Measurements from ENCODE around the gene PROM1. TPM values are rescaled to one million over a fixed set of nuclear protein-coding genes. Genes with fewer than 3 reads are reported as not detected.
A peak's percentile ranks its signal among the peaks of the same experiment; 100 is the strongest.

PROM1 gene
- total and polyA plus RNA-seq, 2 of the 8 experiments (the other 6 are each of a cell fraction or from before 2014, with no cell fraction given), result 36.0 to 59.7 TPM

- FAIRE-seq (no peak), DNase-seq (ENCODE audit: low read depth in 1 of 2, low spot score in 2 of 2) (no peak)
- no peak overlapping the region for H2BK12ac ChIP-seq (ENCODE audit: low read depth, low read length)
- H3K36me3 ChIP-seq (ENCODE audit: control insufficient read depth in 2 of 4, insufficient read depth in 4 of 4, low read length in 3 of 4), result peaks cover 0 to 13% (median 5%) of the 10 kb centered on the region in 4 experiments; a peak in 4 of 8 replicates
- H3K4me1 ChIP-seq (replicated peaks in 1 of 4; ENCODE audit: control insufficient read depth in 3 of 4, insufficient read depth in 4 of 4, low read length in 3 of 4), result no peaks in the 10 kb centered on the region
- no peak overlapping the region for H3K27ac ChIP-seq (ENCODE audit: low read depth, low read length)
- no peak overlapping the region for H4K91ac ChIP-seq (replicated peaks; ENCODE audit: insufficient read length, low read length)
- H3K14ac ChIP-seq (ENCODE audit: insufficient read length), result no peak overlapping the region
- no peak overlapping the region for H2BK5ac ChIP-seq (ENCODE audit: low read depth, low read length)
- no peak overlapping the region for H2BK20ac ChIP-seq (ENCODE audit: low read length)
- H3K4me3 ChIP-seq (ENCODE audit: extremely low read depth in 1 of 4, insufficient read depth in 2 of 4, low read depth in 3 of 4, low read length in 4 of 4), result no peak overlapping the region
- H3K4me2 ChIP-seq (ENCODE audit: insufficient read depth in 1 of 2, low read depth in 2 of 2, low read length in 2 of 2), result no peak overlapping the region
- no peak overlapping the region for H2BK120ac ChIP-seq (replicated peaks; ENCODE audit: low read depth, low read length)
- no peaks in the 10 kb centered on the region for H3K23me2 ChIP-seq (ENCODE audit: low read depth, low read length)
- H4K5ac ChIP-seq (ENCODE audit: insufficient read length, low read depth, low read length), result no peak overlapping the region
- H3K4ac ChIP-seq (replicated peaks; ENCODE audit: insufficient read length, low read depth, low read length), result no peak overlapping the region
- H2AFZ ChIP-seq (ENCODE audit: low read length), result no peak overlapping the region
- no peak overlapping the region for H3K23ac ChIP-seq (ENCODE audit: insufficient read length)
- 0 out of 4 replicates have a peak, but pooled peaks cover 0 to 2% of the 10 kb centered on the region in 2 experiments for H3K9me3 ChIP-seq (ENCODE audit: insufficient read depth in 2 of 2, low read depth in 1 of 2, low read length in 1 of 2)
- no peaks in the 10 kb centered on the region for H3K79me1 ChIP-seq (ENCODE audit: low read depth, low read length)
- TF ChIP-seq, protein P1, sequence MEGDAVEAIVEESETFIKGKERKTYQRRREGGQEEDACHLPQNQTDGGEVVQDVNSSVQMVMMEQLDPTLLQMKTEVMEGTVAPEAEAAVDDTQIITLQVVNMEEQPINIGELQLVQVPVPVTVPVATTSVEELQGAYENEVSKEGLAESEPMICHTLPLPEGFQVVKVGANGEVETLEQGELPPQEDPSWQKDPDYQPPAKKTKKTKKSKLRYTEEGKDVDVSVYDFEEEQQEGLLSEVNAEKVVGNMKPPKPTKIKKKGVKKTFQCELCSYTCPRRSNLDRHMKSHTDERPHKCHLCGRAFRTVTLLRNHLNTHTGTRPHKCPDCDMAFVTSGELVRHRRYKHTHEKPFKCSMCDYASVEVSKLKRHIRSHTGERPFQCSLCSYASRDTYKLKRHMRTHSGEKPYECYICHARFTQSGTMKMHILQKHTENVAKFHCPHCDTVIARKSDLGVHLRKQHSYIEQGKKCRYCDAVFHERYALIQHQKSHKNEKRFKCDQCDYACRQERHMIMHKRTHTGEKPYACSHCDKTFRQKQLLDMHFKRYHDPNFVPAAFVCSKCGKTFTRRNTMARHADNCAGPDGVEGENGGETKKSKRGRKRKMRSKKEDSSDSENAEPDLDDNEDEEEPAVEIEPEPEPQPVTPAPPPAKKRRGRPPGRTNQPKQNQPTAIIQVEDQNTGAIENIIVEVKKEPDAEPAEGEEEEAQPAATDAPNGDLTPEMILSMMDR (IDR thresholded peaks at IDR 0.05; ENCODE audit: control extremely low read depth in 1 of 3, insufficient read depth in 1 of 3, low read depth in 1 of 3, low read length in 3 of 3), result 0 out of 4 replicates have a peak, but pooled peaks of 1 of the 3 experiments have one; percentile 1
- TF ChIP-seq FOSL1 (IDR thresholded peaks at IDR 0.05; ENCODE audit: insufficient read depth, low read depth, low read length), result no peak
- H3K79me2 ChIP-seq (ENCODE audit: control insufficient read depth in 1 of 2, insufficient read depth in 2 of 2, low read length in 2 of 2), result no peaks in the 10 kb centered on the region
- POLR2A ChIA-PET (ENCODE audit: partially characterized antibody), result interaction anchor here (1.3 kb wide), 1 partner anchor 13 kb away, joined by 3 read pairs; no protein-coding TSS in a partner anchor
- H3K56ac ChIP-seq (replicated peaks; ENCODE audit: insufficient read length, low read depth, low read length), result no peak overlapping the region
- H3K18ac ChIP-seq (ENCODE audit: extremely low read depth, low read length), result no peak overlapping the region
- no peak overlapping the region for H2AK5ac ChIP-seq (ENCODE audit: low read depth, low read length)
- 85% methylated on average over 9 of the region's 9 CpGs; no CpG with 5 or more reads in 1 of the 2 experiments for WGBS, 2 experiments (ENCODE audit: extremely low coverage in 1 of 2, insufficient coverage in 1 of 2, insufficient read length in 1 of 2, insufficient replicate concordance in 2 of 2, low coverage in 1 of 2, low lambda C conversion rate in 2 of 2, missing lambda C conversion rate in 1 of 2)
- H4K20me1 ChIP-seq (replicated peaks in 1 of 2; ENCODE audit: control insufficient read depth in 1 of 2, insufficient read depth in 2 of 2, low read length in 2 of 2), result no peaks in the 10 kb centered on the region
- H3K27me3 ChIP-seq (replicated peaks in 1 of 4; ENCODE audit: control insufficient read depth in 3 of 4, extremely low read depth in 1 of 4, insufficient read depth in 3 of 4, low read length in 3 of 4), result no peaks in the 10 kb centered on the region; a peak in 1 of 7 replicates
- H2BK15ac ChIP-seq (ENCODE audit: low read length), result no peak overlapping the region
- H3K9ac ChIP-seq (replicated peaks in 1 of 4; ENCODE audit: extremely low read depth in 1 of 4, low read depth in 3 of 4, low read length in 3 of 4), result no peak overlapping the region
- H4K8ac ChIP-seq (ENCODE audit: extremely low read depth, insufficient read depth, low read length), result no peak overlapping the region
- CTCF ChIA-PET (ENCODE audit: partially characterized antibody), result interaction anchor here (0.9 to 1.1 kb wide), 3 partner anchors 42 to 473 kb away, joined by 3 to 4 read pairs (median 3); no protein-coding TSS in a partner anchor
These were observed 112.6 kb downstream of the PROM1 start for GRCh38 chr4:15971068-15971801.

Measured in H1 (cell line).